Skin epidermis (tissue), 12 donors: Measurements from ENCODE around the gene NKAPL.
"Not testable (repeated sequence)": the region's sequence is repeated elsewhere in the genome, so short reads cannot be mapped to it uniquely, and the experiment has no call there.

Experiments
- H3K27ac ChIP-seq, 21 experiments: fragments of 200-600 bp; sonication (generic) in 11 of 21; one replicate each; pipeline ENCODE4 v1.5.0; 2020; ENCODE audit warnings: mild to moderate bottlenecking in 3 of 21, inconsistent platforms in 2 of 21, moderate library complexity in 2 of 21
- H3K4me3 ChIP-seq, 7 experiments: fragments of 200-600 bp; sonication (generic) in 2 of 7; one replicate each; pipeline ENCODE4 v1.5.0; 2020; ENCODE audit warnings: inconsistent platforms in 2 of 7, mild to moderate bottlenecking in 2 of 7, moderate library complexity in 1 of 7

The NKAPL gene

DNA sequence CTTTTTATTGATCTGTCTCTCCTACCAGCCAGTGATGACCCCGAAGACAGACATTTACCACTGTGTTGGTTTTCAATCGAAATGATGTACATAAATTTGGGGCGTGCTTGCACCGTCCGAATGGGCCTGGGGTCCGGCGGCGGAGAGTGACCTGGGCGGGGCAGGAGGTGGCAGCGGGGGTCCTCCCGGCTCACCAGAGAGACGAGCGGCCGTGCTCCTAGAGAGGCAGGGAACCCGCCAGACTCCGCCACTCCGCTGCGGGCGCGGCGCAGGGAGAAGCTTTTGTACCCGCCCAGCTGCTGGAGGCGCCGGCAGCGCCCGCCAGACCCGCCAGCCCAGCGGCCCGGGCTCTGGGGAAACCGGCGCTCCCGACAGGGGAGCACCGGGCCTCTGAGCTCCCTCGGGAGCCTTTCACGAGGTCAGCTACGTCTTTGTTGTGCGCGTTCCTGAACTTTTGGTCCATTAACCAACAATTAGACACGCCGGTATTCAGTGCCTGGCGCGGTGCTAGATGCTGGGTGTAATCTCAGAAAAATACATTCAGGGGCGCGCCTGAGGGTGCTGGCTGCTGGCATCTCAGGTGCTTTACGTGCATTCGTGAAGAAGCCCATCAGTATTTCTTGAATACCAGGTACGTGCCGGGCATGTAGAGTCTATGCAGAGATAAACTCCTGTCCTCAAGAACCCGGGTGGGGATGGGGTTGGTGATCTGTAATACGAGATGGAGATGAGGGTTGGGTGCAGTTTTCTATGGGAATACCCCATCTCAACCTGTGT lies 22.4 kb downstream of the NKAPL start, which contains the start of gene PGBD1:
PGBD1 (plus strand) TSS at position 285 of the 777 bp plus-strand sequence. CDS start 2,242 bp downstream, outside the sequence.
- H3K4me3 ChIP-seq: peak within 1 kb of the TSS; percentile 42 to 66 (median 49)
- peak within 1 kb of the TSS in 11 of 21 experiments; percentile 4 to 73 (median 47) for H3K27ac ChIP-seq

DNA sequence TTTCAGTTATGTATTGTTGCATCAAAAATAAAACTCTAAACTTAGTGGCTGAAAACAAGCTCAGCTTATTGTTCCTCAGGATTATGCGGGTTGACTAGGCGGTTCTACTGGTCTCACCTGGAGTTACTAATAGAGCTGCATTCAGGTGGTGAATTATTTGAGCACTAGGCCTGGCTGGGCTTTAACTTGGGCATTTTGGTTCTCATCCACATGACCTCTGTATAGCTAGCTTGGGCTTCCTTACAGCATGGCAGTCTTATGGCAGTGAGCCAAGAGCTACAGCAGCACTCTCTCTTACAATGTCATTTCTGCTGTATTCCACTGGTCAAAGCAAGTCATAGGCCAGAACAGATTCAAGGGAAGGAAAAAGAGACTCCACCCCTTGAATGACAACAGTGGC lies 23.8 kb downstream of the NKAPL start:
- Histone ChIP-seq H3K4me3 (no peak overlapping the region), H3K27ac (no peak overlapping the region)

DNA sequence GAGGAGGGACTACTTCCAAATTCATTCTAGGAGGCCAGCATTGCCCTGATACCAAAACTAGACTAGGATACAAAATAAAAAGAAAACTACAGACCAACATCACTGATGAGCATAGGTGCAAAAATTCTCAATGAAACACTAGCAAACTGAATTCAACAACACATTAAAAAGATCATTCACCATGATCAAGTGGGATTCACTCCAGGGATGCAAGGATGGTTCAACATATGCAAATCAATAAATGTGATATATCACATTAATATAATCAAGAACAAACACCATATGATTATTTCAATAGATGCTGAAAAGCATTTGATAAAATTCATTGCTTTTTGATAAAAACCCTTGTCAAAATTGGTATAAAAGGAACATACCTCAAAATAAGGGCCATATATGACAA lies 32.5 kb downstream of the NKAPL start:
- Histone ChIP-seq H3K27ac (no peak overlapping the region), H3K4me3 (no peak overlapping the region)

DNA sequence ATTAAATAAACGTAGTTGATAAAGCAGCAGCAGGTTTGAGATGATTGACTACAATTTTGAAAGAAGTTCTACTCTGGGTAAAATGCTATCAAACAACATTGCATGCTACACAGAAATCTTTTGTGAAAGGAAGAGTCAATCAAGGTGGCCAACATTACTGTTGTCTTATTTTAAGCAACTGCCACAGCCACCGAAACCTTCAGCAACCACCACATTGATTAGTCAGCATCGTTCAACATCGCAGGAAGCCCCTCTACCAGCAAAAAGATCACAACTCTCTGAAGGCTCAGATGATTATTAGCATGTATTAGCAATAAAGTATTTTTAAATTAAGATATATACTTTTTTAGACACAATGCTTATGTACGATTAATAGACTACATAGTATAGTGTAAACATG lies 36.2 kb downstream of the NKAPL start:
- Histone ChIP-seq H3K27ac (no peak overlapping the region), H3K4me3 (no peak overlapping the region)

DNA sequence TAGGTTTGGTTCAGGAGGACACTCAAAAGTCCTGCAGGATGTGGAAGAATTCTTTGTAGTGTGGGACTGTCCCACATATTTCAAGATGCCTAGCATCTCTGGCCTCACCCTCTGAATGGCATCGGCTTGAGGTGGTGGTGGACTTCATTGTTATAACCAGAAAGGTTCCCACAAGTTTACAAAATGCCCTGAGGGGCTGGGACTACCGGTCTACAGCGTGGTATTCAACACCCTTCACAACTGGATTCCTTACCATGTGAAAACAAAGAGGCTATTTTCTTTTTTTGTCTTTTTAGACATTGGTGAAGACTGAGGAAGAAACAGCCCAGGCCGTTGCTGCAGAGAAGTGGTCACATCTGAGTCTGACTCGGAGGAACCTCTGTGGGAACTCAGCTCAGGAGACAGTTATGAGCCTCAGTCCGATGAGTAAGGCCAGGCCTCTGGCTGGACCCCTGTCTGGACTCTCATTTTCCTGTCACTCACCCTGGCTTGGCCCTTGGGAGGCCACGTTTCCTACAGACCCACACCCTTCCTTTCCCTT lies 37.5 kb downstream of the NKAPL start:
- Histone ChIP-seq H3K4me3 (no peak overlapping the region), H3K27ac (no peak overlapping the region)

DNA sequence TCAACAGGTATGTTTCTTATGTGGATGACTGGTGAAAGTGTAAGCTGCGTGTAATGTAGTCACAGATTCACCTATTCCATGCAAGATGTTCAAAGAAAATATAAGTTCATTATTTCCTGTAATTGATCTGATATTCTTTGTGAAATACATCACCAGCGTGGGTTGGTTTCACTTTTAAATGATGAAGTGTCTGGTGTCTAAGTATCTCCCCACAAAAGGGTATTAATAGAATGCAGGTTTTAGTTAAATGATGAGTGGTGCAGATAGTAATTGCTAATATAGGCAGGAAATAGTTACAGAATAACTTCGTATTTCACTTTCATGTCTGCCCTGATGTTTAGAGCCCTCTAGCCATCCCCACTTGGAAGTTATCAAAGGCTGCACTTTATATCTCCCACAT lies 44.5 kb downstream of the NKAPL start:
- H3K27ac ChIP-seq: peak overlapping the region in 1 of 21 experiments; percentile 27
- no peak overlapping the region for H3K4me3 ChIP-seq

DNA sequence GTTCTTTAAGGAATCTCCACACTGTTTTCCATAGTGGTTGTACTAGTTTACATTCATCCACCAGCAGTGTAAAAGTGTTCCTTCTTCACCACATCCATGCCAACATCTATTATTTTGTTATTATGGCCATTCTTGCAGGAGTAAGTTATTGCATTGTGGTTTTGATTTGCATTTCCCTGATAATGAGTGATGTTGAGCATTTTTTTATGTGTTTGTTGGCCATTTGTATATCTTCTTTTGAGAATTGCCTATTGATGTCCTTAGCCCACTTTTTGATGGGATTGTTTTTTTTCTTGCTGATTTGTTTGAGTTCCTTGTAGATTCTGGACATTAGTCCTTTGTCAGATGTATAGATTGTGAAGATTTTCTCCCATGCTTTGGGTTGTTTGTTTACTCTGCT lies 47.3 kb downstream of the NKAPL start:
- H3K4me3 ChIP-seq, H3K27ac ChIP-seq: not testable (repeated sequence)
